Smooth muscle cell (in vitro differentiated cells): Measurements from ENCODE around the gene AGO1. TPM values are rescaled to one million over a fixed set of nuclear protein-coding genes. Genes with fewer than 3 reads are reported as not detected.

Source experiments
- DNase-seq: peaks from one replicate; lab custom pipeline; 2025; ENCODE audit not compliant: unreplicated experiment; lab: John Stamatoyannopoulos, UW
- H2AFZ ChIP-seq: fragments of 200-600 bp; sonication (generic); 2 replicates; pipeline ENCODE4 v1.6.0; 2016; ENCODE audit warnings: antibody characterized with exemption, low read depth, mild to moderate bottlenecking
- H3F3A ChIP-seq: fragments of 200-600 bp; sonication (generic); 2 replicates; pipeline ENCODE4 v1.6.0; 2017; ENCODE audit warnings: antibody characterized with exemption, low read depth
- H3K27ac ChIP-seq: fragments of 200-600 bp; sonication (generic); 2 replicates; pipeline ENCODE4 v1.5.1; 2016; ENCODE audit warnings: low read depth, mild to moderate bottlenecking
- H3K27me3 ChIP-seq: fragments of 200-600 bp; sonication (generic); 2 replicates; pipeline ENCODE4 v1.6.1; 2016; ENCODE audit warnings: low read depth, mild to moderate bottlenecking
- H3K36me3 ChIP-seq: fragments of 200-600 bp; sonication (generic); 2 replicates; pipeline ENCODE4 v1.5.1; 2016; ENCODE audit warnings: low read depth
- H3K4me1 ChIP-seq: fragments of 200-600 bp; sonication (generic); 2 replicates; pipeline ENCODE4 v1.5.1; 2016; ENCODE audit warnings: low read depth
- H3K4me2 ChIP-seq: fragments of 200-600 bp; sonication (generic); 2 replicates; pipeline ENCODE4 v1.6.0; 2016; ENCODE audit warnings: mild to moderate bottlenecking
- H3K4me3 ChIP-seq: fragments of 200-600 bp; sonication (generic); 2 replicates; pipeline ENCODE4 v1.5.1; 2016; ENCODE audit warnings: mild to moderate bottlenecking
- H3K79me2 ChIP-seq: fragments of 200-600 bp; sonication (generic); 2 replicates; pipeline ENCODE4 v1.6.0; 2016; ENCODE audit warnings: low read depth, mild to moderate bottlenecking
- H3K9ac ChIP-seq: fragments of 200-600 bp; sonication (generic); 2 replicates; pipeline ENCODE4 v1.6.0; 2016; ENCODE audit warnings: low read depth
- H3K9me3 ChIP-seq: fragments of 200-600 bp; sonication (generic); replicated peaks from 2 replicates; pipeline ENCODE4 v1.5.1; 2016; ENCODE audit warnings: low read depth
- H4K20me1 ChIP-seq: fragments of 200-600 bp; sonication (generic); 2 replicates; pipeline ENCODE4 v1.6.0; 2016; ENCODE audit warnings: low read depth
- WGBS: methylation state at CpG from one replicate; pipeline ENCODE4 v1.1.7; 2016; ENCODE audit warnings: low lambda C conversion rate; 5-methylcytosine and 5-hydroxymethylcytosine counted together
- polyA plus RNA-seq: library from polyadenylated mRNA; unstranded; fragments of >200 nt; fragmentation: Nextera tagmentation; extraction: Ambion mirVana; gene quantifications from 2 replicates; pipeline ENCODE4 v1.2.1, GENCODE V29; 2016
- total RNA-seq: library from RNA; depleted of rRNA; stranded (reverse); fragments of >200 nt; gene quantifications from 2 replicates; pipeline ENCODE4 v1.2.3, GENCODE V29; 2014
- TF ChIP-seq, protein P1 (sequence below): fragments of 200-600 bp; sonication (generic); IDR thresholded peaks from 2 replicates; pipeline ENCODE4 v1.5.1; 2017; ENCODE audit warnings: borderline replicate concordance, mild to moderate bottlenecking, antibody characterized with exemption; ENCODE audit not compliant: insufficient read depth, poor library complexity, severe bottlenecking

Gene AGO1
- total and polyA plus RNA-seq, 2 experiments from 2014 or later: 4.9 to 10.8 TPM

DNA sequence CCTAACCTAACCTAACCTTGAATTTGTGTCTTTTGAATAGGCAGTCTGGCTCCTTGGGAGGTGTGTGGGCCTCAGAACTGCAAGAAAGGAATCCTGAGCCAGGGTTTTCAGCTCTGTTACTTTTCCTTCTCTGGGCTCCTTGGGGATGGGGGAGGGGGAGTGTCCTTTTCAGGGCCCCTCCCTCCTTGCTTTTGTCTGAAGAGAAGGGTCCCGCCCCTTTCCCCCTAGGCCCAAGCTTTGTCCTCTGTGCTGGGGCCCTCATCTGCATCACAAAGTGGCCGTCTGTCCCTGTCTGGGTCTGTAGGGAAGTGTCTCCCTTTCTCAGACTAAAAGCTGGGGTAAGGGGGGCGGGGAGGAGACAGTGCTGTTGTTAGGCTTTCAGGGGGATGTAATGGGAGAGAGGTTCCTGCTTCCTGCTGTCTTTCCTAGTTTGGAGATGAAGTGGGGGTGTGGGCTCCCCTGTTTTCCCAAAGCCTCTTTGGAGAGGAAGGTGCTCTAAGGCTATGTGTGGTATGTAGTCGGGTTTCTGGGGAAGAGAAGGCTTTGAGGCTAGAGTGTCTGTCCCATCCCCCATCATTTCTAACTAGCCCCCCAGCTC is 3.1 kb downstream of the AGO1 start:
- Histone ChIP-seq H3F3A (peaks cover 6% of the 10 kb centered on the region), H2AFZ (no peak overlapping the region), H3K27me3 (no peaks in the 10 kb centered on the region), H3K9me3 (no peaks in the 10 kb centered on the region), H3K4me1 (peaks cover 25% of the 10 kb centered on the region), H3K36me3 (no peaks in the 10 kb centered on the region), H3K4me2 (peak overlapping the region; percentile 17), H3K27ac (no peak overlapping the region), H3K79me2 (peaks cover 5% of the 10 kb centered on the region), H4K20me1 (peaks cover 48% of the 10 kb centered on the region), H3K4me3 (no peak overlapping the region), H3K9ac (no peak overlapping the region)
- no peak for DNase-seq
- WGBS: 25% methylated on average over 4 of the region's 4 CpGs
- TF ChIP-seq, protein P1, sequence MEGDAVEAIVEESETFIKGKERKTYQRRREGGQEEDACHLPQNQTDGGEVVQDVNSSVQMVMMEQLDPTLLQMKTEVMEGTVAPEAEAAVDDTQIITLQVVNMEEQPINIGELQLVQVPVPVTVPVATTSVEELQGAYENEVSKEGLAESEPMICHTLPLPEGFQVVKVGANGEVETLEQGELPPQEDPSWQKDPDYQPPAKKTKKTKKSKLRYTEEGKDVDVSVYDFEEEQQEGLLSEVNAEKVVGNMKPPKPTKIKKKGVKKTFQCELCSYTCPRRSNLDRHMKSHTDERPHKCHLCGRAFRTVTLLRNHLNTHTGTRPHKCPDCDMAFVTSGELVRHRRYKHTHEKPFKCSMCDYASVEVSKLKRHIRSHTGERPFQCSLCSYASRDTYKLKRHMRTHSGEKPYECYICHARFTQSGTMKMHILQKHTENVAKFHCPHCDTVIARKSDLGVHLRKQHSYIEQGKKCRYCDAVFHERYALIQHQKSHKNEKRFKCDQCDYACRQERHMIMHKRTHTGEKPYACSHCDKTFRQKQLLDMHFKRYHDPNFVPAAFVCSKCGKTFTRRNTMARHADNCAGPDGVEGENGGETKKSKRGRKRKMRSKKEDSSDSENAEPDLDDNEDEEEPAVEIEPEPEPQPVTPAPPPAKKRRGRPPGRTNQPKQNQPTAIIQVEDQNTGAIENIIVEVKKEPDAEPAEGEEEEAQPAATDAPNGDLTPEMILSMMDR: no peak

DNA sequence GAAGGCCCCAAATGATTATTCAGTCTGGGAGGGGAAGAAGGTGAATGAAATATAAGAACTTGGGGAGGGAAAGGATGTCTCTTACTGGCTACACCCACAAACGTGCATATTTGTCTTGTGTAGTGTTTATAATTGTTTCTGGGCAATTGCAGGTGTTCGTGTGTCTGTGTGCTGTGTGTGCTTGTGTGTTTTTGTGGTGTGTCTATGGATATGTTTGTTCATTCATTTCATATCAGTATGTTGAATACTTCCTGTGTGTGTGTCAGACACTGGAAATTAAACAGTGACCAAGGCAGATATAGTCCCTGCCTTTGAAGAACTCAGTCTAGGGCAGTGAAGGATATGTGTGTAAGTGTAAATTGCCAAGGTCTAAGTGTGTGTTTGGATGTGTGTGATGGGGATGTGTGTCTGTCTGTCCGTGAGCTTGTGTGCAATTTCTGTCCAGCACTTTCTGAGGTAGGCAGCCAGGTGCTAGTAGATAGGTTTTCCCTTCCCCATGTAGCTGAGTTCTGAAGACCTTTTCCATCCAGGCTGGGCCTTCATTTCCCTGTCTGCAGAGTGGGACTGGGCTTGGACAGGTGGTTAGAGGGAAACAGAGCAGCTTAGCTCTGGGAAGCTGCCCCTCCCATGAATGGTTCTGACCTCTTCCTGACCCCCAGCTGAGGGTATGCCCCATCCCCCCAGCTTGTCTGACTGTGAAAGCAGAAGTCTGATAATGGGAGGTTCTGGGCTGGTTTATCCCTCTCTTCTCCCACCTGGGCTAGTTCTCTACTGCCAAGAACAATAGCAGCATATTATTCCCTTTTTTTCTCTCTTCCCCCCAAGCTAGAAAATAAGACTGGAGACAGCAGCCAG is 3.8 kb downstream of the AGO1 start:
- no peak for DNase-seq
- Histone ChIP-seq H3K79me2 (peaks cover 5% of the 10 kb centered on the region), H4K20me1 (peaks cover 48% of the 10 kb centered on the region), H3K27ac (no peak overlapping the region), H3F3A (peaks cover 6% of the 10 kb centered on the region), H3K27me3 (no peaks in the 10 kb centered on the region), H3K36me3 (no peaks in the 10 kb centered on the region), H2AFZ (no peak overlapping the region), H3K9me3 (no peaks in the 10 kb centered on the region), H3K4me2 (no peak overlapping the region), H3K4me3 (no peak overlapping the region), H3K9ac (no peak overlapping the region), H3K4me1 (peaks cover 25% of the 10 kb centered on the region)
- 48% methylated on average over 3 of the region's 3 CpGs for WGBS
- TF ChIP-seq, protein P1: no peak

DNA sequence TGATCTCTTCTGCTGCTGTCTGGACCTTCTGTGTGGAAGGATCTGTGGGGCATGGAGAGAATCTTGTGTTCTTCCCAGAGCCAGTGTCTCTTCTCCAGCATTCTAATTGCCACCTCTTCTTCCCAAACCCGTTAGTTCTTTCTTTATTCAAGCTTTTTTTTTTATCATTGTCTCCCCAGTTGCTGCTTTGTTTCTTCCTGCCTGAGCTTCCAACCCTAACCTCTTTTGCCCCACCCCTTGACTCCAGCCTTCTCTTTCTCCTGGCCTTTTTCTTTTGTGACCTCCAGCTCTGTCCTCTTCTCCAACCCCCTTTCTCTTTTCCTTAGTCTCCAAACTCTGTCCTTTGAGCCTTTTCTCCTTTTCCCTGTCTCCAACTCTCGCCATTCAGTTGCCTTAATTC is 4.5 kb downstream of the AGO1 start:
- peaks cover 5% of the 10 kb centered on the region for H3K79me2 ChIP-seq
- H3K27ac ChIP-seq: no peak overlapping the region
- 83% methylated on average over 2 of the region's 2 CpGs for WGBS

More for the DNA sequence above, 4.5 kb downstream of the AGO1 start:
- no peak overlapping the region for H3K9ac ChIP-seq
- H3K27me3 ChIP-seq: no peaks in the 10 kb centered on the region
- H3K4me1 ChIP-seq: peaks cover 25% of the 10 kb centered on the region
- H2AFZ ChIP-seq: no peak overlapping the region
- no peak overlapping the region for H3K4me2 ChIP-seq
- H3K36me3 ChIP-seq: no peaks in the 10 kb centered on the region
- DNase-seq: no peak
- H4K20me1 ChIP-seq: peaks cover 48% of the 10 kb centered on the region
- no peaks in the 10 kb centered on the region for H3K9me3 ChIP-seq
- TF ChIP-seq, protein P1: no peak
- H3K4me3 ChIP-seq: no peak overlapping the region
- peaks cover 6% of the 10 kb centered on the region for H3F3A ChIP-seq
